GM06990 (cell line): ENCODE measurements around the gene CD37.
A peak's percentile ranks its signal among the peaks of the same experiment; 100 is the strongest.
"Not testable (repeated sequence)": the region's sequence is repeated elsewhere in the genome, so short reads cannot be mapped to it uniquely, and the experiment has no call there.

Experiments used
- DNase-seq: peaks from one replicate; pipeline ENCODE4 v3.0.0-alpha.2; 2011; ENCODE audit not compliant: insufficient read length; ENCODE audit errors: extremely low read depth
- H3K27me3 ChIP-seq: replicated peaks from 2 replicates; pipeline ENCODE4 v1.6.0; 2011; ENCODE audit warnings: low read length; ENCODE audit not compliant: control insufficient read depth, insufficient read depth
- H3K36me3 ChIP-seq: 2 replicates; pipeline ENCODE4 v1.5.1; 2011; ENCODE audit warnings: low read length; ENCODE audit not compliant: control insufficient read depth, insufficient read depth
- H3K4me3 ChIP-seq: replicated peaks from 2 replicates; pipeline ENCODE4 v1.5.1; 2011; ENCODE audit warnings: low read depth, mild to moderate bottlenecking, control low read depth, low read length
- TF ChIP-seq, protein P1 (sequence below): IDR thresholded peaks from 2 replicates; pipeline ENCODE4 v1.5.1; 2011; ENCODE audit warnings: low read length, control low read depth, mild to moderate bottlenecking, inconsistent platforms; ENCODE audit not compliant: insufficient read depth, poor library complexity, severe bottlenecking

Gene CD37

DNA sequence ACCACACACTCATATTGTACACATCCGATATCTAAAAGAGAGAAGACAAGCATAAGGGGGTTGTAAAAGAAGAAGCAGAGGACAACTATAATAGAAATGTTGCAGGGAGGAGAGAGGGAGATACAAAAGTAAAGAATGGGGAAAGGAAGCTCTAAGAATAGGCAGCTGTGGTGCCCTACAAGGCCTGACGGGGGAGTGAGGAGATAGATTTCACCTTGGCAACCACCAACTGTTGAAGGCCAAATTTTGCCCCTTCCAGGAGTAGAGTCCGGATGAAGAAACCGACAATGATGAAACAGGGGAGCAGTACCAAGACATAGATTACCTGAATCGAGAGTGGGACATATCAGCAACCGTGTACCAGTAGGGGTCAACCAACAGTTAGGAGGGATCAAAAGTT is 26.1 kb upstream of the CD37 start:
- no peak for DNase-seq
- Histone ChIP-seq H3K27me3 (no peaks in the 10 kb centered on the region), H3K4me3 (no peak overlapping the region), H3K36me3 (no peaks in the 10 kb centered on the region; the same call in 1 of the 2 replicates)
- TF ChIP-seq, protein P1, sequence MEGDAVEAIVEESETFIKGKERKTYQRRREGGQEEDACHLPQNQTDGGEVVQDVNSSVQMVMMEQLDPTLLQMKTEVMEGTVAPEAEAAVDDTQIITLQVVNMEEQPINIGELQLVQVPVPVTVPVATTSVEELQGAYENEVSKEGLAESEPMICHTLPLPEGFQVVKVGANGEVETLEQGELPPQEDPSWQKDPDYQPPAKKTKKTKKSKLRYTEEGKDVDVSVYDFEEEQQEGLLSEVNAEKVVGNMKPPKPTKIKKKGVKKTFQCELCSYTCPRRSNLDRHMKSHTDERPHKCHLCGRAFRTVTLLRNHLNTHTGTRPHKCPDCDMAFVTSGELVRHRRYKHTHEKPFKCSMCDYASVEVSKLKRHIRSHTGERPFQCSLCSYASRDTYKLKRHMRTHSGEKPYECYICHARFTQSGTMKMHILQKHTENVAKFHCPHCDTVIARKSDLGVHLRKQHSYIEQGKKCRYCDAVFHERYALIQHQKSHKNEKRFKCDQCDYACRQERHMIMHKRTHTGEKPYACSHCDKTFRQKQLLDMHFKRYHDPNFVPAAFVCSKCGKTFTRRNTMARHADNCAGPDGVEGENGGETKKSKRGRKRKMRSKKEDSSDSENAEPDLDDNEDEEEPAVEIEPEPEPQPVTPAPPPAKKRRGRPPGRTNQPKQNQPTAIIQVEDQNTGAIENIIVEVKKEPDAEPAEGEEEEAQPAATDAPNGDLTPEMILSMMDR = peak; percentile 1

DNA sequence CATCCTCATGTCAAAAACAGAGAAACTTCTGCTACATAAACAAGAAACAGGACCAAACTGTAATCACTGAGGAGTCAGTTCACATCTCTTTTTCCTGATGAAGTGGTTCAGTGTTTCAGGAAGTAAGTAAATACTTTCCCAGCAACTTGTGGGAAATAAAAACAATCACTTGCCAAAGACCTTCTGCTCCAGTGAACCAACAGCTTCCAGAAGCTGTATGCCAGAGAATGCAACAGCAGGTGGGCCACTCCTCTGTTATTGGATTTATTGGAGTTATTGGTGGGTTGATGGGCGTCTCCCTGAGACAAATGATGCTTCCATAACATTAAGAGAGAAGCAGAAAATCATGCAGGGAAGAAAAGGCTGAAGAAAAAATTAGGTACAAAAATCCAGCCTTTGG is 20.1 kb upstream of the CD37 start:
- H3K27me3 ChIP-seq = no peaks in the 10 kb centered on the region
- no peaks in the 10 kb centered on the region for H3K36me3 ChIP-seq
- TF ChIP-seq, protein P1 = no peak
- DNase-seq = no peak
- no peak overlapping the region for H3K4me3 ChIP-seq

DNA sequence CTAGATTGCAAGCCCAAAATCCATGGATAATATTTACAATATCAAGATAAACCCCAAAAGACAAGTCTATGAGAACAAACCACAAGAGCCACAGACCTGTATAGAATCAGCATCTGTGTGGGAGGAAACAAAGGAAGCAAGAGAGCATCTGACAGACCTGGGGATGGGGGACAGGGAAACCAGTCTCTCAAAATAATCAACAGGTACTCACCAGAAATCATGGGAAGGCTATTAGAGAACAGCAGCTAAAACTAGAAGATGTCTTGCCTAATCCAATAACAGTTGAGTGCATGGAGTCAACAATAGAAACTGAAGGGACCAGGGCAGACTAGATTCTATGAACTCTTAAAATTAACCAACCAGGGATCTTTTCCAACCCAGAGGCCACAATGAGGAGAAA is 18.9 kb upstream of the CD37 start:
- DNase-seq = no peak

DNA sequence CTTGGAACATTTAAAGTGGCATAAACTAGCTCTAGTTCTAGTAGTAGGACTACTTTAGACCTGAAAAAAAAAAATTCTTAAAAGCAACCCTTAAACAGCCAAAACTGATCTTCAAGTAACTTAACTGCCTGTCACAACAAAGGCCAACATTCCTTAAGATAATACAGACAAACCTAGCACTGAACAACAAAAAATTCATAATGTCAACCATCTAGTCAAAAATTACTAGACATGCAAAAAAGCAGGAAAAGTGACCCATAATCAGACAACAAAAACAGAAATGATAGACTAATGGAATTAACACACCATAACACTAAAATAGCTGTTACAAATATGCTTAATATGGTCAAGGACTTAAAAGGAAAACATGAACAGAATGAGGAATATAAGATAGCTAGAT is 16.9 kb upstream of the CD37 start:
- H3K36me3 ChIP-seq = no peaks in the 10 kb centered on the region
- no peak overlapping the region for H3K4me3 ChIP-seq
- no peaks in the 10 kb centered on the region for H3K27me3 ChIP-seq
- TF ChIP-seq, protein P1 = no peak
- no peak for DNase-seq

More for the DNA sequence above, 18.9 kb upstream of the CD37 start:
- TF ChIP-seq, protein P1 = no peak
- no peaks in the 10 kb centered on the region for H3K36me3 ChIP-seq
- no peak overlapping the region for H3K4me3 ChIP-seq
- H3K27me3 ChIP-seq = no peaks in the 10 kb centered on the region

DNA sequence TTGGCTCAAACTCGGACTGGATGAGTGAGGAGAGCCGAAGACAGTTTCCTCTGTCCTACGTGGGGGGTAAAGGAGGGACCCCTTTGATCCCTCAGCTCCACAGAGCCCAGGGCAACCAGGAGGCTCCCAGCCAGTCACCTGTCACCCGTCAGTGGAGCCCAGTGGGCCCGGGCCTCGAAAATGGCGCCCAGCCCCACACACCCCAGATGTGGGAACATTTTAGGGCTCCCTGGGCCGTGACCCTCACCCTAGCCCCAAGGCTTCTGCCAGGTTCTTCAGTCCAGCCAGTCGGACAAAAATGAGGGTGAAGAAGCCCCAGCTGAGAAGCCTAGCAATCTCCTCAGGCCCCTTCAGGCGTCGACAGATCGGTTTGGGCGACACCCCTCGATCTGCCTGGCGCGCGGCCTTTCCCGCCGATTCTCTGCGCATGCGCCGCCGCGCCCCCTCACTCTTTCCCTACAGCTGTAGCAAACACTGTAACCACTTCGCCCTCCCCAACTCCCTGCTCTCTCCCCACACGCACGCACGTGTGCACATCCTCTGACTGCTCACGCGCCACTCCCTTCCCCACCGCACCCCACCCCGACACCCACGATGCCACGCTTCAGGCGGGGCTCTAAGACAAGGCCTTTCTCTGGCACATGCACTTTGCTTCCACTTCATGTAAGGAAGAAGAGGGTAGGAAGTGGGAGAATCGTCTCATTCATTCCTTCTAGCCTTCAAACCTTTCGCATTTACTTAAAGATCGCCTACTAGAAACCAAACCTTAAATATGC is 10.2 kb upstream of the CD37 start, which contains the start of gene SLC6A16:
SLC6A16 (minus strand) TSS at position 391 of the 776 bp plus-strand sequence. CDS start 13,844 bp downstream, outside the sequence.
- H3K36me3 ChIP-seq = no peaks in the 10 kb centered on the region; the same call in 1 of the 2 replicates
- no peak for DNase-seq
- H3K27me3 ChIP-seq = no peaks in the 10 kb centered on the region
- no peak within 1 kb of the TSS for H3K4me3 ChIP-seq
- TF ChIP-seq, protein P1 = no peak

DNA sequence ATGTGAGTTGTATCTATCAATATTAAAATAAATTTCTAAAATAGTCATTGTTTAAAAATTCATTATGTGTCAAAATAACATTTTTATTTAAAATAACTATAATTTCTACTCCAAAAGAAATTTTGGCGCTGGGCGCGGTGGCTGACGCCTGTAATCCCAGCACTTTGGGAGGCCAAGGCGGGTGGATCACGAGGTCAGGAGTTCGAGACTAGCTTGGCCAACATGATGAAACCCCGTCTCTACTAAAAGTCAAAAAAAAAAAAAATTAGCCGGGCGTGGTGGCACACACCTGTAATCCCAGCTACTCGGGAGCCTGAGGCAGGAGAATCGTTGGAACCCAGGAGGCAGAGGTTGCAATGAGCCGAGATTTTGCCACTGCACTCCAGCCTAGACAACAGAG is 9.4 kb upstream of the CD37 start:
- not testable (repeated sequence) for DNase-seq, H3K4me3 ChIP-seq, H3K27me3 ChIP-seq, H3K36me3 ChIP-seq
